ENCODE measurements around the gene CARD8. TPM values are rescaled to one million over a fixed set of nuclear protein-coding genes. Genes with fewer than 3 reads are reported as not detected.

Gene CARD8
- total RNA-seq, 4 donors from 2014 or later, result 18.7 to 30.4 (median 22.4) TPM

DNA sequence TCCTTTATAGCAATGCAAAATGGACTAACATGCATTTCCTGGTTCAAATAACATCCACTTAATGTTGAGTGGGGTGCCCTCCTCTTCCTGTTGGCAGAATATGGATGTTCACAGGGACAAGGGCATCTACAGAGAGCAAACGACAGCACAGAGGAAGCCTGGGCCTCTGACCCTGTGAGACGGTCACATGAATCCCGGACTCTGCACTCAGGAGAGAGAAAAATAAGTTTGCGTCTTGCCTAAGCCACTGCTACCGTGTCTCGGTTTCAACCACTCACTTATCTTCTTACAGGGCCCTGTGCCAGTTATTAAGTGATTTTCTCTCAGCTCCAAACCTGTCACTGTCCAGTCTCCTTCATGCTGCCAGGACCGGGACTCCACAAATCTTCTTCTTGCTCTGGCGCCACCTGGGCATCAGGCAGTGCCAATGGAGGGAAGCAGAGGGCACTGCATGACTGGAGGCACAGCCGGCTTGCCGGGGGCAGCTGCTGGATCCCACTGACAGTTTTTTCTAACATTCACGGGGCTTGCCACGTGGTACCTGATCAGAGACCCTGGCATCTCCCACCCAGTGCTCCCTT is 97.4 kb downstream of the CARD8 start:
- no peak overlapping the region for H3K4me3 ChIP-seq
- no peak for TF ChIP-seq POLR2AphosphoS5 (IDR thresholded peaks at IDR 0.05)
- TF ChIP-seq POLR2A (IDR thresholded peaks at IDR 0.05), result no peak
- no peak for TF ChIP-seq EP300 (IDR thresholded peaks at IDR 0.05)
- TF ChIP-seq CTCF (IDR thresholded peaks at IDR 0.05), result no peak
- no peaks in the 10 kb centered on the region for H3K9me3 ChIP-seq
- no peaks in the 10 kb centered on the region for H3K4me1 ChIP-seq
- 77 to 85% methylated on average over 3 to 8 of the region's 12 CpGs for WGBS, 2 donors (ENCODE audit: low coverage in 1 of 2)
- no peak overlapping the region for H3K27ac ChIP-seq
- no peak for ATAC-seq
- H3K27me3 ChIP-seq, result no peaks in the 10 kb centered on the region
- H3K36me3 ChIP-seq, result peaks cover 0 to 50% of the 10 kb centered on the region in 2 donors

Other genes with a start within 250 kb of the CARD8 start
- gene CABP5, start 211.8 kb downstream of the CARD8 start, total RNA-seq, result not detected
- gene PLA2G4C, start 145.1 kb downstream of the CARD8 start, total RNA-seq, result 10 to 100 TPM in 2 of 4 donors, 1 to 10 TPM in 2; 3.8 to 15.6 (median 9.7) TPM
- gene LIG1, start 85.6 kb downstream of the CARD8 start, total RNA-seq, result 10 to 100 TPM in 1 of 4 donors, 1 to 10 TPM in 3; 2.7 to 12.6 (median 7.1) TPM
- gene ZSWIM9, start 85.2 kb downstream of the CARD8 start, total RNA-seq, result 1 to 10 TPM; 3.2 to 8.3 (median 5.7) TPM
- under 1 TPM in 2 of 4 donors, not detected in 2; 0.27 to 0.64 TPM for gene ZNF114, start 14.2 kb upstream of the CARD8 start, total RNA-seq
- gene EMP3, start 69.6 kb upstream of the CARD8 start, total RNA-seq, result 10 to 100 TPM; 36.3 to 74.2 (median 56.5) TPM
- gene TMEM143, start 108.0 kb upstream of the CARD8 start, total RNA-seq, result 10 to 100 TPM in 1 of 4 donors, 1 to 10 TPM in 3; 2.8 to 13.1 (median 6.6) TPM
- gene SYNGR4, start 108.5 kb upstream of the CARD8 start, total RNA-seq, result not detected
- 10 to 100 TPM; 60.4 to 87.9 (median 70.8) TPM for gene KDELR1, start 135.6 kb upstream of the CARD8 start, total RNA-seq
- under 1 TPM in 3 of 4 donors, not detected in 1; 0.08 to 0.62 (median 0.47) TPM for gene GRIN2D, start 137.8 kb upstream of the CARD8 start, total RNA-seq
- 10 to 100 TPM; 28.9 to 33.1 (median 32.7) TPM for gene GRWD1, start 190.1 kb upstream of the CARD8 start, total RNA-seq
- gene KCNJ14, start 199.7 kb upstream of the CARD8 start, total RNA-seq, result under 1 TPM in 3 of 4 donors, not detected in 1; 0.16 to 0.42 (median 0.27) TPM
- 10 to 100 TPM; 28.6 to 56.7 (median 47.0) TPM for gene CYTH2, start 213.5 kb upstream of the CARD8 start, total RNA-seq